HG02798 (cell line): ENCODE results near the gene PNPLA8.
"Not testable (repeated sequence)": the region's sequence is repeated elsewhere in the genome, so short reads cannot be mapped to it uniquely, and the experiment has no call there.

Experiments
- ATAC-seq: cut with Tn5 transposase; IDR thresholded peaks from one replicate; pipeline ENCODE4 v1.9.1; 2021; ENCODE audit warnings: mild to moderate bottlenecking; ENCODE audit not compliant: unreplicated experiment, poor library complexity

PNPLA8 gene, protein sequence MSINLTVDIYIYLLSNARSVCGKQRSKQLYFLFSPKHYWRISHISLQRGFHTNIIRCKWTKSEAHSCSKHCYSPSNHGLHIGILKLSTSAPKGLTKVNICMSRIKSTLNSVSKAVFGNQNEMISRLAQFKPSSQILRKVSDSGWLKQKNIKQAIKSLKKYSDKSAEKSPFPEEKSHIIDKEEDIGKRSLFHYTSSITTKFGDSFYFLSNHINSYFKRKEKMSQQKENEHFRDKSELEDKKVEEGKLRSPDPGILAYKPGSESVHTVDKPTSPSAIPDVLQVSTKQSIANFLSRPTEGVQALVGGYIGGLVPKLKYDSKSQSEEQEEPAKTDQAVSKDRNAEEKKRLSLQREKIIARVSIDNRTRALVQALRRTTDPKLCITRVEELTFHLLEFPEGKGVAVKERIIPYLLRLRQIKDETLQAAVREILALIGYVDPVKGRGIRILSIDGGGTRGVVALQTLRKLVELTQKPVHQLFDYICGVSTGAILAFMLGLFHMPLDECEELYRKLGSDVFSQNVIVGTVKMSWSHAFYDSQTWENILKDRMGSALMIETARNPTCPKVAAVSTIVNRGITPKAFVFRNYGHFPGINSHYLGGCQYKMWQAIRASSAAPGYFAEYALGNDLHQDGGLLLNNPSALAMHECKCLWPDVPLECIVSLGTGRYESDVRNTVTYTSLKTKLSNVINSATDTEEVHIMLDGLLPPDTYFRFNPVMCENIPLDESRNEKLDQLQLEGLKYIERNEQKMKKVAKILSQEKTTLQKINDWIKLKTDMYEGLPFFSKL

DNA sequence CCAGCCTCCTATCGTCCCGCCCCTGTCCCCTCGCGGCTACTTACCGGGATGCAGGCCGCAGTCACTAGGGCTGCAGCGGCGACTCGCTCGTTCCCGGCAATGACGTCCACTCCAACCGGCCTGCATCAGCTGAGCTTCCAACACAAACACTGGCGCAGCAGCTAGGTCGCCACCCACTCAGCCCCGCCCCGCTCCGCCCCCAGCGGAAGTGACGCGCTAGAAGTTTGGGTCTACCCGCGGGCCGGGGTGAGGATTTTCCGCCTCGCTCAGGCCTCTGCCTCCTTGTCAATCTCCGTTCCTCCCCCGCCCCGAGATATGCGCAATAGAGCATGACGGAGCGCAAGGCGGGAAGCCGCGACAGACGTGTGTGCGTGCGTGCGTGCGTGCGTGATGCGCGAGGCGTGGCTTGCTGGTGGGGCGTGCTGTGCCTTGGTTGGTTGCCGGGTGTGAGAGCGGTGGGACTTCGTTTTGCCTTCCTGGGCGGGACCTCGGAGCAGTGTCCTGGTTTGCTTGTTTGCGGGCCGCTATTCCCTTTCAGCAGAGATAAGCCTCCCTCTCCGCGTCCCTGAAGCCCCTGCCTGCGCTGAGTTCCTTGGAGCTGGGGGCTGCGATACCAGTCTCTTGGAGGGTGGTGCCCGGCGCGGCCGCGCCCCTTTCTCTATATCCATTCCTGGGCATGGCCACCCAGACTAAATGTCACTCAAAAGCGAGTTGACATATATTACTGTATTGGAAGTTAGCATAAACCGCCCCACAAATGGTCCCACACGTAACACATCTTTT is at the start of gene PNPLA8:
Gene PNPLA8, minus strand, starts transcription at position 151 of the 783 bp plus-strand sequence. CDS start 10,644 bp downstream, outside the sequence.
- ATAC-seq: peak; percentile 93

DNA sequence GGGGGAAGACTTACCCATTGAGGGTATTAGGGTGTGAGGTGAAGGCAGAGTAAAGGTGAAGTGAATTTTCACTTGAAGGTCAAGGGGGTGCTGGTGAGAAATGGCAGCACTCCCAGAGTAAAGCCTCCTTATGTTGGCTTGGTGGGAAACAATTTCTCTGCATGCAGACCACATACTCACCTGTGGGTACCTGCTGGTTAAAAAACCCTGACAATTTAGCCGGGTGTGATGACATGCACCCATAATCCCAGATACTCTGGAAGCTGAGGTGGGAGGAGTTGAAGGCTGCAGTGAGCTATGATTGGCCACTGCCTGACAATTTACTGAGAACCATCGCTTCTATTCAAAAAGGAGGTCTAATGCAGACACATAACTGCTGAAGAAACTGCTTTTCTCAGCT is 49.2 kb upstream of the PNPLA8 start:
- no peak for ATAC-seq

DNA sequence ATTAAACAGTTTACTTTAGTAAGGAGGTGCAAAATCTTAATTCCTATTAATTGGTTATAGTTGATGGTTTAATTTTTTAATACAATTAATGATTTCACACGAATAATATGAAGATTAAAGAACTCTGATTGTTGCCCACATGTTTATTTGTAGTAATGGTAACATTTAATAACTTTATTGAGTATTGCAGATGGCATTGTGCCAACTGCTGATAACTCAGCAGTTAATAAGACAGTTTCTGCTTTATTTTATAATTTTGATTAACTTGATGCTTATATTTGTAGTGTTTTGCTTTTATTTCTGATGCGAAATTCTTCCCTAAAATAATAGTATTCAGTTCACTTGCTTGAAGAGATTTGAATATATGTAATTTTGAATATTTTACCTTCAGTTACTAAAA is 46.5 kb upstream of the PNPLA8 start:
- ATAC-seq: no peak

DNA sequence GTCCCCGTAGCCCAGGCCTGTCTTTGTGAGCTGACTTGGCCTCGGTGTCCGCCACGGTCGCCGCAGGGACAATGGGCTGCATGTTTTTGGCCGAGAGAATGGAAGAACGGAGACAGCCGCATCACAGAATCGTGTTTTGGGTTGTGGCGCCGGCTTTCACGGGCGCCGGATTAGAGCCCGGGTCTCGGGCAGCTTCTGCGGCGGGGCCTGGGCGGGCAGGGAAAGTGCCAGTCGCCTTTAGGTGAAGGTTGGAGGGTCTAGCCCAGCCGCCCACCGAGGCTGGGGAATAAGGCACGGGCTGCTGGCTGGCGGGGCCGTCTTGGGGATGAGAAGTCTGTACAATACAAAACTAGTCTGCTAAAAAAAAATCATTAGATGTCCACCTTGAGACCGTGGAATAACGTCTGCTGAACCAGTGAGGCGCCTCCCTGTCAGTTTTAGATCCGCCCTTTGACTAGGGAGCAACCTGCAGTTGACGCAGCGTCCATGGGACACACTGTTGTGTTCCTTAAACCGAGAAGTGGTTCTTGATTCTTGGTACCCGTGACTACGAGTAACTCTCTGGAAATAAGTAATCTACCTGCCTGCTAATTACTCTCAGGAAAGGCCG is 44.3 kb upstream of the PNPLA8 start:
- peak; percentile 22 for ATAC-seq

DNA sequence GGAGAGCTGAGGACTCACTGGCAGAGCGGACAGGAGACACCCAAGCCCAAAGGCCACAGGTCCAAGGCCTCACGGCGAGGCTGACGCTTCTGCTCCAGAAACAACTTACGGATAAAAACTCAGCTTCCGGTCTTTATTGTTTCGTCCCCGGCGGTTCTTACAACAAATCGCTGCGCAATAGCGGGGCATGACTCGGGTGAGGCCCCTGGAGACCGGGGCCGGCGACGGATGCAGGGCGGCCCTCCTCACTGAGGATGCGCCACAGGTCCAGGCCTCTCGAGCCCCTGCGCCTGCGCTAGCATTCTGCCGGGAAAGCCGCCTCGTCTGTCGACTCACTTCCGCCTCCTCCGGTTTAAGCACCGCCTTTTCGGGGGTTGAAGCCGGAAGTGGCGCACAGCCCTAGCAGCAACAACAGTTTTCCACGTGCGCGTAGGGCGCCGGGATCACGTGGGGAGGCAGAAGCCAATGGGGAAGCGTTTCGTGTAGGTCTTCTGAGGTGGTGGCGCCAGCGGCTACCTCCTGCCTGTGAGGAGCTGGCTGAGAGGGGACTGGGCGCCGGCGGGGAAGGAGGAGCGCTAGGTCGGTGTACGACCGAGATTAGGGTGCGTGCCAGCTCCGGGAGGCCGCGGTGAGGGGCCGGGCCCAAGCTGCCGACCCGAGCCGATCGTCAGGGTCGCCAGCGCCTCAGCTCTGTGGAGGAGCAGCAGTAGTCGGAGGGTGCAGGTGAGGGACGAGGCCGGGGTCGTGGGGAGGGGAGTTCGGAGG is 43.6 kb upstream of the PNPLA8 start, which contains the start of the genes DNAJB9 and THAP5:
Gene DNAJB9, plus strand, starts transcription at position 494 of the 765 bp plus-strand sequence. CDS start 1,853 bp downstream, outside the sequence.
Gene THAP5, minus strand, starts transcription at position 326 of the 765 bp plus-strand sequence. Its CDS starts 137 bp downstream, at position 189.
- peak; percentile 94 for ATAC-seq

DNA sequence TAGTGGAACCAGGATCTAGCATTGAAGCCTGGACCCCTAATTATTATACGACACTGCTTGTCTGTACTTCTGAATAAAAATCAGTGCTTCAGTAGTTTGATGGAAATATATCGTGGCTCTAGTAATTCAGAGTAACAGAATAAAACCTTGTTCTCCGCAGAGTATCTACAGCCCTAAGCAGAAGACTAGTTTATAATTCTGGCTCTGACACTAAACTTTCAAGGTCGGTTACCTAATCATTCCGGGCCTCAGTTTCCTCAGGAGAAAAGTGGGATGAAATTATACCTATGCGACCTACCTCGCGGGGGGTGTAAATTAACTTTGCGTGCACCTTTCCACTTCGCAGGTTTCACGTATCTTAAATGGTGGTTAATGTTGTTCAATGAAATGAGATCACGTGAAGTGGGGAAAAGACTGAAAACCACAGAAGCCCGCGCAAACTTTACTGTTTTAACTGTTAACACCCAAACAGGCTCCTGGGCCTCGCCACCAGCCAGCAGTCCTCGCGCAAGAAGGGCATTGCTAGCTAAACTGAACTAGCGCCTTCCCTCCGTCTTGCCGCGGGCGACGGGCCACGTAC is 43.0 kb upstream of the PNPLA8 start:
- ATAC-seq: no peak

DNA sequence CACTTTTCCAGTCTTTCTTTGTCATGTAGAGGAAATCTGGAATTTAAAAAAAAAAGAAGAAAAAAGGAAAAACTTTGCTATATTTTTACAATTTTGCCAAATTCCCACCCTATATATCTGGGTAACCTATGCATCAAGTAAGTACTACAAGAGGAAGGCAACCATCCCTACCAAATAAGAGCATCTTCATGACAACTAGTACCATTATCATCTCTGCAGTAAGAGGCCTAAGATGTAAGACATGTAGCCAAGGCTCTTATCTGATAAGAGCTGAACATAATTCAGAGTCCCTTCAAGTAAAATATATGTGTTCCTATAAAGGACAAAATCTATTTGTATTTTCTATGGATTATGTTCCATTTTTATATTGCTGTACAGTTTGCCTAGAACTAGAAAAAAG is 40.1 kb upstream of the PNPLA8 start:
- no peak for ATAC-seq

DNA sequence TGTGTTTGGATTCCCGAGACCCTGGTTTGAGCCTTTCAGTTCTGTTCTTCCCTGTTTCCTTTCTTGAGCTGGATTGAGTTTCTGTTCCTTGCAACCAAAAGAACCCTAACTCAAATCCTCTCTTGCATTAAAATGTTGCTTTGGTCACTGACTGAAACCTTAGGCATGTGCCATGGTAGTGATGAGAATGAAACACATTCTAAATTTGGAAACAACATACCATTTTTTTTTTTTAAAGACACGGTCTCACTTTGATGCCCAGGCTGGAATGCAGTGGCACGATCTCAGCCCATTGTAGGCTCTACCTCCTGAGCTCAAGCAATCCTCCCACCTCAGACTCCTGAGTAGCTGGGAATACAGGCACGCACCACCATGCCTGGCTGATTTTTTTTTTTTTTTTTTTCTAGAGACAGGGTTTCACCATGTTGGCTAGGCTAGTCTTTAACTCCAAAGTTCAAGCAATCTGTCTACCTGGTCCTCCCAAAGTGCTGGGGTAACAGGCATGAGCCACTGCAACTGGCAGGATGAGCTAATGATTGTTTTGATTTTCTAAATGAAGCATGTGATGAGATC is 35.2 kb upstream of the PNPLA8 start:
- ATAC-seq: no peak

DNA sequence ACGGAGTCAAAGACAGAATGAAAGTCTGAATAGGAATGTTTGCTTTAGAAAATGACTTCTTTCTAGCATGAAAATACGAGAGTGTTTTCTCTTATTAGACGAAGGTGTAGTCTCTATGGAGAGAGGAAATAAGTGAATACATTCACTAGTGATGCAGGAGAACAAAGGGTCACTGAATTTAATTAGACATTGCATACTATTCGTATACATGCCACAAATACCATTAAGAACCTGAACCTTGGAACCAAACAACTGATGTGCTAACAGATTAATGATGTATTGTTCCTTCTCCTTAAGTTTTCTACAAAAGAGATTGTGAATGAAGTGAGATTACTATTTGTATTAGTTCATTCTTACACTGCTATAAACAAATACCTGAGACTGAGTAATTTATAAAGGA is 33.3 kb upstream of the PNPLA8 start:
- ATAC-seq: no peak

DNA sequence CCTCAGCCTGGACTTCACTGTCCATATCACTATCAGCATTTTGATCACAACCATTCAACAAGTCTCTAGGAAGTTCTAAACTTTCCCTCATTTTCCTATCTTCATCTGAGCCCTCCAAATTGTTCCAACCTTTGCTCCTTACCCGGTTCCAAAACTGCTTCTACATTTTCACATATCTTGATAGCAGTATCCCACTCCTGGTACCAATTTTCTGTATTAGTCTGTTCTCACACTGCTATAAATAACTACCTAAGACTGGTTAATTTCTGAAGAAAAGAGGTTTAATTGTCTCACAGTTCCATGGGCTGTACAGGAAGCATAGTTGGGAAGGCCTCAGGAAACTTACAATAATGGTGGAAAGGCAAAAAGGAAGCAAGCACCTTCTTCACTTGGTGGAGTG is 31.7 kb upstream of the PNPLA8 start:
- no peak for ATAC-seq

DNA sequence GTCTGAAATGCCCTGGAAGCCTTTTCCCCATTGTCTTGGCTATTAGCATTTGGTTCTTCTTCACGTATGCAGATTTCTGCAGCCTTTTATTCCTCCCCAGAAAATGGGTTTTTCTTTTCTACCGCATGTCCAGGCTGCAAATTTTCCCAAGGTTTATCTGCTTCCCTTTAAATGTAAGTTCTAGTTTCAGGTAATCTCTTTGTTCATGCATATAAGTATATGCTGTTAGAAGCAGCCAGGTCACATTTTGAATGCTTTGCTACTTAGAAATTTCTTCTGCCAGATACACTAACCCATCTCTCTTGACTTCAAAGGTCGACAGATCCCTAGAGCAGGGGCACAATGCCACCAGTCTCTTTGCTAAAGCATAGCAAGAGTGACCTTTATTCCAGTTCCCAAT is 31.3 kb upstream of the PNPLA8 start:
- ATAC-seq: no peak

DNA sequence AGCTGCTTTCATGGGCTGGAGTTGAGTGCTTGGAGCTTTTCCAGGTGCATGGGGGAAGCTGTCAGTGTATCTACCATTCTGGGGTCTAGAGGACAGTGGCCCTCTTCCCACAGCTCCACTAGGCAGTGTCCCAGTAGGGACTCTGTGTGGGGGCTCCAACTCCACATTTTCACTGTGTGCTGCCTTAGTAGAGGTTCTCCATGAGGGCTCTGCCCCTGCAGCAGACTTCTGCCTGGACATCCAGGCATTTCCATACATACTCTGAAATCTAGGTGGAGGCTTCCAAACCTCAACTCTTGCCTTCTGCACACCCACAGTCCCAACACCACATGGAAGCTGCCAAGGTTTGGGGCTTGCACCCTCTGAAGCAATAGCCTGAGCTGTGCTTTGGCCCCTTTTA is 30.7 kb upstream of the PNPLA8 start:
- not testable (repeated sequence) for ATAC-seq

DNA sequence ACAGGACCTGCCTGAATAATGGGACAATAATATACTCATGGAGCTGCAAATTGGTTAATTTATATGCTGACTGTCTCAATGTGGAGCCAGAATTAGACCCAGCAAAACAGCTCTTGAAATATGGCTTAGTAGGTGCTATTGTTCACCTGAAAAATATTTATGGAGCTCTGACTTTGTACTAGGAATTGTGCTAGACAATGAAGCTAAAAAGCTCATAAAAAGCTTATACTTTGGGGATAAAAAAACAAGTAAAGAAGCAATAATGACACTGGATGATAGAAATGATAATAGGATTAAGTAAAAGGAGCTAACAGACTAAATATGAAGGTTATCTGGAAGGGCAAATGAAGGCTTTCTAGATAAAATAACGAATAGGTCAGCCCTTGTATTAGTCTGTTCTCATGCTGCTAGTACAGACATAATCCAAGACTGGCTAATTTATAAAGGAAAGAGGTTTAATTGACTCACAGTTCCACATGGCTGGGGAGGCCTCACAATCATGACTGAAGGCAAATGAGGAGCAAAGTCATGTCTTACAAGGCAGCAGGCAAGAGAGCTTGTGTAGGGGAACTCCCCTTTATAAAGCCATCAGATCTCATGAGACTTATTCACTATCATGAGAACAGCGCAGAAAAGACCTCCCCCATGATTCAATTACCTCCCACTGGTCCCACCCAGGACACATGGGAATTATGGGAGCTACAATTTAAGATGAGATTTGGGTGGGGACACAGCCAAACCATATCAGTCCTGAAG is 22.4 kb upstream of the PNPLA8 start:
- ATAC-seq: not testable (repeated sequence)

DNA sequence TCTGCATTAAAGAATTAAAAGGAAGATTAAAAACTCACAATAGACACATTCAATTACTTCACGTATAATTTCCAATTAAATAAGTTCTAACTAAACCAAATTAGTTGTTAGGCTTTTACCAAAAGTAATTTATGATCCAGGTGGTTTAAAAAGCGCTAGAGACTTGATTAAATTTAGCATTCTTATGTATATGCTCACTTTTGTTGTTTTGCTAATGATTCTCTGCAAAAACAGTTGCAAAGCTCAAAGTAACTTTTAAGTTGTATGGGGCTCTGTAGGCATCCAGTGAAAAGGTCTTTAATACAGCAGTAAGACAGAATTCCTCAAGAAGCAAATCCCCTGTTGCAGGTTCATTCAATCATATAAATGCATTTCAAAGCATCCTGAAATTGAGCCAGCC is 15.5 kb upstream of the PNPLA8 start:
- no peak for ATAC-seq

DNA sequence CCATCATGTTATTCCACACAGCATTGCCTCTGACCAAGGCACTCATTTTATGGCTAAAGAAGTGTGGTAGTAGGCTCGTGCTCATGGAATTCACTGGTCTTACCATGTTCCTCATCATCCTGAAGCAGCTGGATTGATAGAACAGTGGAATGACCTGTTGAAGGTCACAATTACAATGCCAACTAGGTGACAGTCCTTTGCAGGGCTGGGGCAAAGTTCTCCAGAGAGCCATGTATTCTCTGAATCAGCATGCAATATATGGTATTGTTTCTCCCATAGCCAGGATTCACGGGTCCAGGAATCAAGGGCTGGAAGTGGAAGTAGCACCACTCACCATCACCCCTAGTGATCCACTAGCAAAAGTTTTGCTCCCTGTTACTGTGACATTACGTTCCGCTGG is 12.8 kb upstream of the PNPLA8 start:
- not testable (repeated sequence) for ATAC-seq

DNA sequence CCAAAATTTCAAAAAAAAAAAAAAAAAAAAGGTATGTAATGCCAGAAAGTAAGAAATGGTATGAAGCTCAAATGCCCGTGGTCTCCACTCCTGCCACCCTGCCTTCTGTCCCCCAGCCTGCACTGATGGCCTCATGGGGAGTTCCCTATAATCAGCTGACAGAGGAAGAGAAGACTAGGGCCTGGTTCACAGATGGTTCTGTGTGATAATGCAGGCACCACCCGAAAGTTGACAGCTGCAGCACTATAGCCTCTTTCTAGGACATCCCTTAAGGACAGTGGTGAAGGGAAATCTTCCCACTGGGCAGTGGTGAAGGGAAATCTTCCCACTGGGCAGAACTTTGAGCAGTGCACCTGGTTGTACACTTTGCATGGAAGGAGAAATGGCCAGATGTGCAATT is 12.3 kb upstream of the PNPLA8 start:
- ATAC-seq: not testable (repeated sequence)

DNA sequence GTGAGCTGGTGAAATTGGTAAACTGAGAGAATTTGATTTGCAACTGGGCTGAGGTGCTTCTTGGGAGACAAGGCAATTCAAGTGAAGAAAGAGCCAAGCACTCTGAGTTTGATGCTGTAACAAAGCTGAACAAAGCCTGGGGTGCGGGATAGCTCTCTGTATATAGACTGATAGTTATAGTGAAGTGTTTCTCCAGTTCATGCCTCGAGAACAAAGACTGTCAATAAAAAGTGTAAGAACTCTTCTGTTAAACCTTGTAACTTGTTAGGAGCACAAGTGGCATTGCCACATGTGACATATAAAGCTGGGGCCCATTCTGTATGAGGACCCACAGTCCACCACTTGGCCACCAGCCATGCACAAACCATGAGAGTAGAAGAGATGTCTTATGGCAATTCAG is 11.3 kb upstream of the PNPLA8 start:
- ATAC-seq: no peak

DNA sequence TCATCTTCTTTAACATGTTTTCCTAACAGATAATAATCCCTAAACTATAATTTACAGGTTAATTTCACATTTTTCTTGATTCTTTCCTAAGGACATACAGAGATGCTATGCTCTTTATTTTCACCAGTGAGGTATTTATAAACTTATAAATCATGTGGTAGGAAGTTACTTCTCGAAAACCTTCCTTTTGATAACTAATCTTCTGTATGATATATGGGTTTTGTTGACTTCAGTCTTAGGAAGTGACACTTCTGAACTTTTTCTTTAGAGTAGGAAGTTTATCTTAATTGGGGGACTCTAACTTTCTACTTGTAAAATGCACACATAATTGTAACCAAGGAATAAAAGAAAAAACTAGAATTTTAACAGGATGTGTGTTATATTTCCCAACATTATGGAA is 9.8 kb upstream of the PNPLA8 start:
- no peak for ATAC-seq
